HTR-8/SVneo (cell line): ENCODE measurements around the gene OR52I2.

Experiments used
- DNase-seq: peaks from one replicate; pipeline ENCODE4 v3.0.0; 2011; ENCODE audit warnings: low spot score, mixed read lengths; ENCODE audit not compliant: insufficient read length
- FAIRE-seq: peaks from 2 replicates; lab custom pipeline; 2011; peaks lifted over from hg19 to GRCh38; lab: Jason Lieb, UNC

Gene OR52I2

DNA sequence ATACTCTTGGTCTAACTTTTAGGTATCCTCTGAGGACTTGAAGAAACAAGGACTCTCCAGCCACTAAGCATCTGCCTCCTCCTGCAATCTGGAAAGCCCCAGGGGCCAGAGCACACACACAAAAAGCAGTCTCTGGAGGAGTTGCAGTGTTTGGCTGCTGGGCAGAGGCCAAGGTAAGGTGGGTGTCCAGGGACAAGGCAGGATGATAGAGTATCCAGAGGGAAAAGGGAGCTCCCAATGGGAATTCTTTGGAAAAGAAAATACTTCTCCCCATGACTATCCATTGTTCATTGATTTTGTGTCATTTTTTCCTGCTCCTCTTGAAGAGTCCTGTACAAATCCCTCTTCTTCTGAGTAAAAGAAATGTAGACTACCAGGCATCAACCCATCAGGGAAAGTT, at the start of gene OR52I2:
TSS of gene OR52I2 (plus strand) at position 301 of the 400 bp plus-strand sequence.
- DNase-seq: no peak

DNA sequence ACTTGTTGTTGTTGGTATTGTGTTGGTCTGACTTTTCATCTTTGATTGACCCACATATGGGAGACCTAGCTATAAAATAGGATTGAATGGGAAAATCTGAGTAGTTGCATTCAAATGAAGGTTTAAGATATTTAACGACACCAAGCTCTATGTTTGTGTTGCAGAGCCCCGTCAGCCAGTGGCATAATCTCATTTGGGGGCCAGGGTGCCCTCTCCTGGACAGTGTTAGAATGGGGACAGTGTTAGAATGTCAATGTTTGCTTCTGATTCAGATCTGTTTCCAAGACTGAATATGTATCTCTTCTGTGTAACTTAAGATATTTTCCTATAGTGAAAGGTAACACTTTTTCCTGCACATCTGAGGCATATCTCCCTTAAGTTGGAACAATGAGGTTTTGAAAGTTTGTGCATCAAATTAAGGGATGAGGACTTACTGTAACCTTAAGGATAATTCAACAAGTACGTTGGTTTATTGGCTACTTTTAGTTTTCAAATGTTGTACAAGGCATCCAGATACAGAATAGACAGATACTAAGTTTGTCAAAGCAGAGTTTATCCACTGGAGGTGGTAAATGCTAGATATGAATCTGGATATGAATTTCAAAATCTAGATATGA, 41.8 kb upstream of the OR52I2 start:
- DNase-seq (peak; percentile 17), FAIRE-seq (no peak)

More for the DNA sequence above, at the start of gene OR52I2:
- no peak for FAIRE-seq

DNA sequence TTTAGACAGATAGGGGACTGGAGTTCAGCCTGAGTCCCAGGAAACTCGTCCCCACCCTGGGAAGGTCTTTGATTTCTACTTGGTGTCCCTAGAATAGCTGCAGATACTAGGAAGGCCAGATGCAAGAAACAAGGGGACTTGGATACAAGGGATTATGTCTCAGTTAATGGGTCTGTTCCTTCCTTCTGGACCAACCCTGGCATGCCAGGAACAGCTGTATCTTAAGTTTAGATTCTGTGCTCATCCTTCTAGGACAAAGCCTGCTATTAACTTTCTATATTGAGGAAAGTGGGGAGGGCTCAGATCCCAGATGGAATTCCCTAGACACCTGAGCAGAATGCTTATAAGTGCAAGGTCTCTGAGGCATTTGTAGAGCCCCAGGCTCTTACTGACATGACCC, 40.5 kb upstream of the OR52I2 start:
- no peak for DNase-seq
- FAIRE-seq: no peak

- FAIRE-seq (no peak), DNase-seq (no peak)
These were observed 38.0 kb upstream of the OR52I2 start for GRCh38 chr11:4543561-4543960.

GRCh38 chr11:4544891-4545290, 36.7 kb upstream of the OR52I2 start, which contains the start of gene OR52M1:
TSS of gene OR52M1 (plus strand) at chr11:4545191. CDS start at chr11:4545191, 0 bp downstream.
- DNase-seq (no peak), FAIRE-seq (no peak)

DNA sequence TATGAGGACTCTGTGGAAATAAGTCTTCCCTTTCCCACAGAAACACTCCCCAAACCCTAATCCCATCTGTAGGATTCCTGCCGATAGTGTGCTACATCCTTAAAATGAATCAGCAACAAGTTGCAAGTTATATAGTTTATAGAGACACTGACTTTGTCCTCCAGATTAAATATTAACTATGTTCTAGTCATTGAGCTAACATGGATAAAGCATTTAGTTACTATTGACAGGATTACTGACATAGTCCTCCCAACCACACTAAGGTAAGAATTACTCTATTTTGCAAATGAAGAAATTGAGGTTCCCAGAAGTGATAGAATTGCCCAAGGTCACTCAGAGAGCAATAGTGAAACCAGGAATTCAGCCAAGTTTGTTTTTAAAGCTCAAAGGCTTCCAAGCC, 34.7 kb upstream of the OR52I2 start:
- FAIRE-seq: no peak
- DNase-seq: no peak

DNA sequence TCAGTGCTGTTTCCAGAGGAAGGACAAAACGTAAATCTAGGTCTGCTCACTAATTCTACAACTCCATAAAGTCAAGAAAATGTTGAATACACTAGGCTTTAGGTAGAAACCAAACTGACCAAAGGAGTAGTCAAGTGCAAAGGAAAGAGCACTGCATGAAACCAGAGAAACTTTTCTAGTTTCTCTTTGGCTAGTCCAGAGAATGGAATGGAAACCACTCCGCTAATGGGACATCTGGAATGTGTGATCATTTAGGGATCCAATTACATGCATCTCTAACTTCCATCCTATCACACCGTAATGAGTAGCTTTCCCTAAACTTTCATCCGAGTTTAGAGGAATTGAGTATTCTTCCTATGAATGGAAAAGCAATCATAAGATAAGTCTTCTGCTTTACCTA, 34.1 kb upstream of the OR52I2 start:
- no peak for DNase-seq
- FAIRE-seq: no peak

DNA sequence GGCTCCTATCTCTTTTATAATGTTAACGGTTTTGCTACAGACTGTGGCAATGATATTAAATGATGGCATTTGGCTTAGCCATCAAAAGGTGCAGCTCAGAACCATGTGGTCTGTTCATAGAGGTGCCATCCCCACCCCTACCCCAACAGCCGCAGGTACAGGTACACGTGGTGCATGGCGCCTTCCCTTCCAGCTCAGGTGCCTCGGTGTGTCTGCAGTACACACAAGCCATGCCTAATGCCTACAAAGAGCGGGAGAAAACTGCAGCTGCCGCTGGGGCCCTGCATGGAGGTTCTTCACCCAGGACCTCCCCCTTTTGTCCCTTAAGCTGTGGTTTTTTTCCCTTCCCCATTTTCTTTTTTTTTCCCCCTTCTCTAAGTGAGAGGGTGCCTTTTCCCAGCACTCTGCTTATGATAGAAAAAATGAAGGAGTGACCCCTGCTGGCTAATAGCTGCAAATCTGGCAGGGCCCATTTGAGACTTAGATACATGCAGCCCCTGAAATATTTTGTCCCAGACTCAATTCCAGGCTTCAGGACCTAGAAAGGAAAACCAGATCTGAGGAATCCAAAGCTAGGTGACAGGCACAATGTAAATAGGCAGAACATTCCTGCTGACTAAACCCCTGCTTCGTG, 30.1 kb upstream of the OR52I2 start:
- FAIRE-seq (no peak), DNase-seq (no peak)

- DNase-seq: no peak
- no peak for FAIRE-seq
These were observed 21.8 kb upstream of the OR52I2 start for GRCh38 chr11:4559527-4560440.

- FAIRE-seq: no peak
- no peak for DNase-seq
These were observed 21.1 kb upstream of the OR52I2 start for GRCh38 chr11:4560467-4560866.

DNA sequence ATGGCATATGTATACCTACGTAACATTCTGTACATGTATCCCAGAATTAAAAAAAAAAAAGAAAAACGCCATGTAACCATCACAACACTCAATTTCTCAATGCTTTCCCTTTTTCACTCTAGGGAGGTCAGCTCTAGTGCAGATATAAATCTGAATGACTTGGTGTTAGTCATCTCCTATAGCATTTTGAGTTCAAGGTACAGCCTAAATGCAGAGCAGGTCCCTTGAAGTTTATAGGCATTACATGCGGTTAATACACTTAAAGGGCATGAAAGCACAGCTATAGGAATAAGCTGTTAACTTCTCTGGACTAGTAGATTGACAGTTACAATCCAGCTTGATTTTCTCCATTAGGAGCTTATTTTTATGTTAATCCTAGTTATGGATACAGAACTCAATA, 16.2 kb upstream of the OR52I2 start:
- DNase-seq (no peak), FAIRE-seq (no peak)

- DNase-seq (no peak), FAIRE-seq (no peak)
These were observed 12.5 kb upstream of the OR52I2 start for GRCh38 chr11:4569075-4569474.

DNA sequence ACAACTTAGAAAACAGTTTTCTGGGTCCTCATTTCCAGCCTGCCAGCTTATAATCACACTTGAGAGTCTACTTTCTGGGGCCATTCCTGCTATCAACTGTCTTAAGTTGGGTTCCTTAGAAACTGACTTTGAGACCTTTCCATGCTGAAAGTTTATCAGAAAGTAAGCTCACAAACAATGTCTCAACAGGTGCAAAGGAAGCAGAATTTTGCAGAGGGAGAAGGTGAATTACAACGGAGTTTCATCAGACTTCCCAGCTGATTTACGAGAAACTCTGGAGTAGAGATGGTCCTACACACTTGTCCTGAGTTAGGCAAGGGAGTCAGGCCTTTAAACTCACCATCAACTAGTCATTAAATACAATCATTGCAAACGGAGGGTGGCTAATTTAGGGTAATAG, 4.7 kb upstream of the OR52I2 start:
- DNase-seq (no peak), FAIRE-seq (no peak)

GRCh38 chr11:4577761-4578160, 3.8 kb upstream of the OR52I2 start:
- FAIRE-seq (no peak), DNase-seq (no peak)

- FAIRE-seq: no peak
- DNase-seq: no peak
These were observed 2.9 kb upstream of the OR52I2 start for GRCh38 chr11:4578624-4579023.

GRCh38 chr11:4580124-4580523, 1.4 kb upstream of the OR52I2 start:
- FAIRE-seq: no peak
- DNase-seq: no peak

DNA sequence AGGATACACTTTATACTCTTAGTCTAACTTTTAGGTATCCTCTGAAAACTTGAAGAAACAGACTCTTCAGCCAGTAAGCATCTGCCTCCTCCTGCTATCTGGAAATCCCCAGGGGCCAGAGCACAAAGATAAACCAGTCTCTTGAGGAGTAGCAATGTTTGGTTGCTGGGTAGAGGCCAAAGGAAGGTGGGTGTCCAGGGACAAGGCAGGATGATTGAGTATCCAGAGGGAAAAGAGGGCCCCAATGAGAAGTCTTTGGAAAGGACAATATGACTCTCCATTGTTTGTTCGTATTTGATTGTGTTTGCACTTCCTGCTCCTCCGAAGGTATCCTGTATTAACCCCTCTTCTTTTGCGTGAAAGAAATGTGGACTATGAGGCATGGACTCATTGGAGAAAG, 7.5 kb downstream of the OR52I2 start:
- FAIRE-seq (no peak), DNase-seq (no peak)

GRCh38 chr11:4593739-4594138, 12.2 kb downstream of the OR52I2 start, which contains the start of gene OR52I1:
TSS of gene OR52I1 (plus strand) at chr11:4594039. CDS start at chr11:4594039, 0 bp downstream.
- DNase-seq: no peak

GRCh38 chr11:4605057-4605456, 23.5 kb downstream of the OR52I2 start:
- FAIRE-seq (no peak), DNase-seq (no peak)

More at GRCh38 chr11:4593739-4594138, 12.2 kb downstream of the OR52I2 start, which contains the start of gene OR52I1:
- no peak for FAIRE-seq

DNA sequence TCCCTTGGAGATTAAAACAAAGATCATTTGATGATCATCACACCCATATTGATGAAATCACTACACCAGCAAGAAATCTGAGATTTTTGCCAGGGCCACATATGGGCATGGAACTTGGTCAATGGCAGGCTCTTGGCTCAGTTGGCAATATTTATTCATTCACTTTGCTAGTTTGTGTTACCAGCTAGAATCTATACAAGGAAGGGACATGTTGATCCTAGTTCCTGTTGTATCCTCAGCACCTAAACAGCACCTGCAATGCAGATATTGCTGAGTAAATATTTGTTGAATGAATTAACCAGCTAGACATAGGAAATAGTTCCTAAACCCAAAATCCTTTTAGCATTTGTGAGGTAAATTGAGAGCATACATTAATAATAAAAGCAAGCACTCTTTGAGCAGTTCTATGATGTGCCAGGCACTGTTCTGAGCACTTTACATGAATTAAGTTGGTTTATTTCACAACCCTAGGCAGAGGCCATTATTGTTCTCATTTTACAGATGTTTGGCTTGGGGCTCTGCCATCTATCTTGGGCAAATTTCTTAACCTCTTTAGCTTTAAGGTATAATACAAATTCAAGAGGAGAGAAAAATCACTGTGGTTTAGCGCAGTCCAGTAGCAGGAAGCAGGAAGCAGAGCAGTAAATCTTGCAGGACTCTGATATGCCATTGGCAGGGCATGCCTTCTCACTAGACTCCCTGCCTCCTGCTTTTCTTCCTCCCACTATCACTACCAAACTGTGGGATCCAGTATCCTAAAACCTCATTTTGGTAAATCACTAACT, 24.9 kb downstream of the OR52I2 start:
- no peak for FAIRE-seq
- no peak for DNase-seq
